AG04449 (cell line): ENCODE results near the gene TLDC2.
"Not testable (repeated sequence)": the region's sequence is repeated elsewhere in the genome, so short reads cannot be mapped to it uniquely, and the experiment has no call there.

ENCODE experiments used
- CTCF ChIA-PET: fragments of 350-600 bp; formaldehyde crosslinking; extraction: SDS; loops from one replicate; lab custom pipeline; 2021; ENCODE audit warnings: antibody characterized with exemption; lab: Yijun Ruan, JAX
- POLR2A ChIA-PET: fragments of 400-600, 350-600 bp; formaldehyde crosslinking; extraction: SDS; loops from one replicate; lab custom pipeline; 2020; ENCODE audit warnings: antibody characterized with exemption, inconsistent platforms; lab: Yijun Ruan, JAX
- DNase-seq: peaks from one replicate; pipeline ENCODE4 v3.0.0-alpha.2; 2010; ENCODE audit warnings: low read depth, low spot score
- H3K4me3 ChIP-seq: 2 replicates; pipeline ENCODE4 v1.5.1; 2011; ENCODE audit warnings: low read depth, mild to moderate bottlenecking, control low read depth, low read length
- TF ChIP-seq, protein P1 (sequence below): IDR thresholded peaks from one replicate; pipeline ENCODE4 v1.5.1; 2011; ENCODE audit warnings: mild to moderate bottlenecking, moderate library complexity, low read length, control low read depth, inconsistent platforms; ENCODE audit not compliant: insufficient read depth; ENCODE audit errors: missing control alignments

The TLDC2 gene

DNA sequence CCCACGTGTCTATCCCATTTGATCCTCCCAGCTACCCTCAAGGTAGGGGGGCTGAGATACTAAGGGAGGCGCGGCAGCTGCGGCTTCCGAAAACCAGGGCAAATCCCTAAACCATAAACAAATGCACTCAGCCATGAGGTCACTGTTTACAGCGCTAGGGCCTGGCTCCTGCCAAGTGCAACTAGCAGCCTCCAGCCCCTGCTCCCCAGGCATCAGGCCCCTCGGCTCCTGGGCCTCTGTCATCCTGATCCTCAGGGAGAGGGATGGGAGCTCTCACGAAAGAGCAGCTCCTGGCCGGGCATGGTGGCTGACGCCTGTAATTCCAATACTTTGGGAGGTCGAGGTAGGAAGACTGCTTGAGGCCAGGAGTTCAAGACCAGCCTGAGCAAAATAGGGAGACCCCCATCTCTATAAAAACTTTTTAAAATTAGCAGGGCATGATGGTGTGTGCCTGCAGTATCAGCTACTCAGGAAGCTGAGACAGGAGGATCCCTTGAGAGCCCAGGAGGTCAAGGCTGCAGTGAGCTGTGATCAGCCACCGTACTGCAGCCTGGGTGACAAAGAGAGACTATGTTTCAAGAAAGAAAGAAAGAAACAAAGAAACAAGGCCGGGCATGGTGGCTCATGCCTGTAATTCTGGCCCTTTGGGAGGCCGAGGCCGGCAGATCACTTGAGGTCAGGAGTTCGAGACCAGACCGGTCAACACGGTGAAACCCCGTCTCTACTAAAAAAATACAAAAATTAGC, 42.5 kb upstream of the TLDC2 start:
- ChIA-PET POLR2A (no interaction called here), CTCF (interaction anchor here (0.7 to 2.7 kb wide), 8 partner anchors 8 to 59 kb away, joined by 3 to 11 read pairs (median 4); partner anchors contain the start of gene DSN1)
- no peak overlapping the region for H3K4me3 ChIP-seq
- no peak for DNase-seq
- TF ChIP-seq, protein P1, sequence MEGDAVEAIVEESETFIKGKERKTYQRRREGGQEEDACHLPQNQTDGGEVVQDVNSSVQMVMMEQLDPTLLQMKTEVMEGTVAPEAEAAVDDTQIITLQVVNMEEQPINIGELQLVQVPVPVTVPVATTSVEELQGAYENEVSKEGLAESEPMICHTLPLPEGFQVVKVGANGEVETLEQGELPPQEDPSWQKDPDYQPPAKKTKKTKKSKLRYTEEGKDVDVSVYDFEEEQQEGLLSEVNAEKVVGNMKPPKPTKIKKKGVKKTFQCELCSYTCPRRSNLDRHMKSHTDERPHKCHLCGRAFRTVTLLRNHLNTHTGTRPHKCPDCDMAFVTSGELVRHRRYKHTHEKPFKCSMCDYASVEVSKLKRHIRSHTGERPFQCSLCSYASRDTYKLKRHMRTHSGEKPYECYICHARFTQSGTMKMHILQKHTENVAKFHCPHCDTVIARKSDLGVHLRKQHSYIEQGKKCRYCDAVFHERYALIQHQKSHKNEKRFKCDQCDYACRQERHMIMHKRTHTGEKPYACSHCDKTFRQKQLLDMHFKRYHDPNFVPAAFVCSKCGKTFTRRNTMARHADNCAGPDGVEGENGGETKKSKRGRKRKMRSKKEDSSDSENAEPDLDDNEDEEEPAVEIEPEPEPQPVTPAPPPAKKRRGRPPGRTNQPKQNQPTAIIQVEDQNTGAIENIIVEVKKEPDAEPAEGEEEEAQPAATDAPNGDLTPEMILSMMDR: no peak

DNA sequence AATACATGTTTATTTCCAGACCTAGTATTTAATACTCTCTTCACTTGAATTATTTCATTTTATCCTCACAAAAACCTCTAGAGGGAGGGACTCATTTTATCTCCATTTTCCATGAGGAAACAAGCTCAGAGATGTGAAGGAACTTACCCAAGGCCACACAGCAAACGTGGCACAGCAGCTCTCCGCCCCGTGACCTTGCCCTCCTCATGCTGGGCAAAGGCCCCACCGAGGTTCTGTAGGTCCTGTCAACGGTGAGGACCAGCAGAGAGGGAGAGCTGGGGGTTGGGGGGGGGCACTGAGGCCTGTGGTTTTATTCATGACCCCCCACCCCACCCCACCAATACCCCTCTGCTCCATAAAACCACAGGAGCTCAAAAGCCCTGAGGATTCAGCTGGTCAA, 40.9 kb upstream of the TLDC2 start:
- TF ChIP-seq, protein P1: no peak
- CTCF ChIA-PET: interaction anchor here (0.7 to 5.1 kb wide), 10 partner anchors 11 to 61 kb away, joined by 3 to 40 read pairs (median 4); partner anchors contain the start of gene DSN1
- POLR2A ChIA-PET: interaction anchor here (0.7 to 1.7 kb wide), 3 partner anchors 10 to 229 kb away, joined by 3 to 7 read pairs (median 4); partner anchors contain the start of gene RAB5IF

DNA sequence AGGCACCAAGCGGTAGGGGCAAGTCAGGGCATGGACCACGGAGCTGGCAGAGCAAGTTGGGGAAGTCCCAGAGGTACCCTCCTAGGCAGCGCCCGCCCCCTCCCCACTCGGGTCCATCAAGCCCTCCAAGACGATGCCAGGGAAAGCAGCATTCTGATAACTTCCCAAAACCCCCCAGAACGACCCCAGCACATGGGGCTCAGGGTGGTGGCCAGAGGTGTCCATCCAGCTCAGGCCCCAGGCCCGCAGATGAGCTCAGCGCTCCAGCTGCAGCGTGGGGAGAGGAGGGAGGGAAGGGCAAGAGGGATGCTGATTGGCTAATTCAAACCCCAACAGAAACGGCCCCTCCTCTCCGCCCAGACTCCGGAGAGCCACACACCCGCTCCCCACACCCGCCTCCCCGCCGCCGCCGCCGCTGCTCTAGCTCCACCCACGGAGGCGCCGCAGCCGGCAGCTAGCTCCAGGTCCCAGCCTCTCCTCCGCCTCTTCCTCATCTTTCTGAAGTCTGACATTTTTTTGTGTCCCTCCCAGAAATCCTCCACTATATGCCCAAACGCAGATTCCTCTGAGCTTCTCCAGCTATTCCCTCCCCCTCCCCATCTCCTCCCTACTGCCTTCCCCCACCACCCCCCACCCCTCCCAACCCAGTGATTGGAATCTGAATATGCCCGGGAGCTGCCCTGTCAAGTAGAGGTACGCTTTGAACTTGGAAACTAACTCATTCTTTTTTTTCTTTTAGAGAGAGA, 40.3 kb upstream of the TLDC2 start:
- ChIA-PET CTCF (interaction anchor here (0.8 to 5.1 kb wide), 11 partner anchors 8 to 62 kb away, joined by 3 to 40 read pairs (median 7); partner anchors contain the start of gene DSN1), POLR2A (interaction anchor here (0.9 to 1.7 kb wide), 4 partner anchors 10 to 230 kb away, joined by 3 to 7 read pairs (median 4); partner anchors contain the start of gene RAB5IF)
- peak; percentile 63 for DNase-seq
- TF ChIP-seq, protein P1: no peak
- H3K4me3 ChIP-seq: peak overlapping the region; percentile 27

More for the DNA sequence above, 40.9 kb upstream of the TLDC2 start:
- H3K4me3 ChIP-seq: no peak overlapping the region
- DNase-seq: no peak

DNA sequence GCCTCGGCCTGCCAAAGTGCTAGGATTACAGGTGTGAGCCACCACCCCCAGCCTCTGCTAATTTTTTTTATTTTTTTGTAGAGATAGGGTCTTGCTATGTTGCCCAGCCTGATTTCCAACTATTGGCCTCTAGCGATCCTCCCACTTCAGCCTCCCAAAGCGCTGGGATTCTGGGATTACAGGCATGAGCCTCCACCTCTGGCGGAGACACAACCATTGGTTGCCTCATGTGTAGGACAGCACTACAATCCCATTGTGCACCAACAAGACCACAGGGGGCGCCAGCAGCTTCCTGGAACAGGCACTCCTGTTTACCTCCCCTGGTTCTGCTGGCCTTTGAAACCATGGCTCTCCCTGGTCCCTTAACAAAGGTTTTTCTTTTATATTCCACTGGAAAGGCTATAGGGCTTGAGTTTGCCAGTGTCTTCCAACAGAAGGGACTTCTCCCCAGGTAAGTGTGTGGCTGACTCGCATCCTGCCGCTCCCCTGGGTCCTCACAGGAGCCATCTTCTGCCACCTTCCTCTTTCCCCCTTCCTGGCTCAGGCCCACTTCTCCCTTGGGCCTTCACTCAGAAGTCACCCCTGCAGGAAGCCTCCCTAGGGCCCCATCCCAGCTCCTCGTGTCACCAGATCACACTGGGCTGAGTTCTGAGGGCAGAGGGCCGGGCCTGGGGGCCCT, 39.2 kb upstream of the TLDC2 start:
- DNase-seq: no peak
- no peak overlapping the region for H3K4me3 ChIP-seq
- POLR2A ChIA-PET: interaction anchor here (0.5 to 1.7 kb wide), 6 partner anchors 9 to 48 kb away, joined by 3 to 7 read pairs (median 3); no protein-coding TSS in a partner anchor
- CTCF ChIA-PET: interaction anchor here (0.6 to 5.1 kb wide), 11 partner anchors 8 to 81 kb away, joined by 3 to 40 read pairs (median 7); partner anchors contain the start of gene DSN1
- TF ChIP-seq, protein P1: peak; percentile 49

DNA sequence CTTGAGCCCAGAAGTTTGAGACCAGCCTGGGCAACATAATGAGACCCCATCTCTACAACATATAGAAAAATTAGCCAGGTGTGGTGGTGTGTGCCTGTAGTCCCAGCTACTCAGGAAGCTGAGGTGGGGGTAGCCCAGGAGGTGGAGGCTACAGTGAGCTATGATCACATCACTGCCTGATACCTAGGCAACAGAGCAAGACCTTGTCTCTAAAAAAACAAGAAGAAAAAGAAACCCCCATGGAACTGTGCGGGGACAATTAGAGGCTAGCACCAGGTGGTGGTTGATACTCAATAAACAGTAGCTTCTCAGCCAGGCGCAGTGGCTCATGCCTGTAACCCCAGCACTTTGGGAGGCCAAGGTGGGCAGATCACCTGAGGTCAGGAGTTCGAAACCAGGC, 37.6 kb upstream of the TLDC2 start:
- CTCF ChIA-PET: interaction anchor here (0.9 to 5.1 kb wide), 3 partner anchors 9 to 30 kb away, joined by 3 to 40 read pairs (median 3); no protein-coding TSS in a partner anchor
- H3K4me3 ChIP-seq, DNase-seq, POLR2A ChIA-PET: not testable (repeated sequence)

DNA sequence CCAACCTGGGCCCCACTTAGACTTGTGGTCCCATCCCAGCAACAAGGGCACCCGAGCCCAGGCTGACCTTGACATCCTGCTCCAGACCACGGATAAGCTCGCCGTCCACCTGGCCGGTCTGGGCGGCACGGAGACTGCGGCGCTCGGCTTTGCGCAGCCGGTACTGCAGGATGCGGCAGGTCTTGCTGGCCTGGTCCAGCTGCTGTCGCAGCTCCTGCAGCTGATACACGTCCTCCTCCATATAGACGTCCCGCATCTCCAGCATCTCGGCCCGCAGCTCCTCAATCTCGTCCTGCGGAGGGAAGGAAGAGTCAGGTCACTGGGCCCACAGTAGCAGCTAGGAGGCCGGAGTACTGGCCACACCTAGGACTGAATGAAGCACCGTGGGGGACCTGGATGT, 36.8 kb upstream of the TLDC2 start:
- CTCF ChIA-PET: interaction anchor here (0.8 to 5.1 kb wide), 4 partner anchors 8 to 31 kb away, joined by 3 to 40 read pairs (median 3); no protein-coding TSS in a partner anchor

DNA sequence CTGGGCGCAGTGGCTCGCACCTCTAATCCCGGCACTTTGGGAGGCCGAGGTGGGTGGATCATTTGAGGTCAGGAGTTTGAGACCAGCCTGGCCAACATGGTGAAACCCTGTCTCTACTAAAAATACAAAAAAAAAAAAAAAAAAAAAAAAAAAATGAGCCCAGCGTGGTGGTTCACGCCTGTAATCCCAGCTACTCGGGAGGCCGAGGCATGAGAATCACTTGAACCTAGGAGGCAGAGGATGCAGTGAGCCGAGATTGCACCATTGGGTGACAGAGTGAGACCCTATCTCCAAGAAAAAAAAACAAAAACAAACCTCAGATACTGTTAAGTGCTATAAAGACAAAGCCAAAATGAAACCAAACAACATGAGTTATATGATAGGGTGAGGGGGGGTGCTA, 34.9 kb upstream of the TLDC2 start:
- POLR2A ChIA-PET: interaction anchor here (0.6 to 0.7 kb wide), 2 partner anchors 23 to 282 kb away, joined by 3 read pairs; no protein-coding TSS in a partner anchor
- H3K4me3 ChIP-seq, DNase-seq: not testable (repeated sequence)
- CTCF ChIA-PET: interaction anchor here (0.6 to 1.8 kb wide), 5 partner anchors 13 to 170 kb away, joined by 3 to 7 read pairs (median 3); a partner anchor contains a TSS

More for the DNA sequence above, 36.8 kb upstream of the TLDC2 start:
- TF ChIP-seq, protein P1: no peak
- DNase-seq: no peak
- no peak overlapping the region for H3K4me3 ChIP-seq
- POLR2A ChIA-PET: no interaction called here
